SU-DHL-6 (cell line): ENCODE measurements around the gene TXNDC2.

Source experiments
- CTCF ChIP-seq: fragments of 200-600 bp; sonication (generic); IDR thresholded peaks from one replicate; pipeline ENCODE4 v1.5.1; 2017; ENCODE audit warnings: antibody characterized with exemption, mild to moderate bottlenecking, low read length, moderate library complexity; ENCODE audit not compliant: insufficient read depth, poor library complexity, severe bottlenecking
- EZH2phosphoT487 ChIP-seq: fragments of 200-600 bp; sonication (generic), shearing (Covaris generic); conservative IDR thresholded peaks from 2 replicates; pipeline ENCODE4 v1.6.1; 2018; ENCODE audit warnings: mild to moderate bottlenecking, antibody characterized with exemption, low read length, moderate library complexity, mixed read lengths

GRCh38 chr18:9900699-9901098, 14.9 kb downstream of the TXNDC2 start:
- TF ChIP-seq CTCF: no peak
- TF ChIP-seq EZH2phosphoT487: no peak
